Measurements from ENCODE around the gene PHACTR2. TPM values are rescaled to one million over a fixed set of nuclear protein-coding genes. Genes with fewer than 3 reads are reported as not detected.

Gene PHACTR2
- total RNA-seq, 5 donors from 2014 or later (not counting 1 experiment from before 2014, with no cell fraction given) = 31.9 to 50.3 (median 36.7) TPM

GRCh38 chr6:143740213-143740612, 62.4 kb downstream of the PHACTR2 start:
- H3K27ac Mint-ChIP-seq = no peak overlapping the region
- Histone ChIP-seq H3K4me1 (ENCODE audit: control insufficient read depth in 1 of 2, extremely low read depth in 1 of 2, insufficient read depth in 2 of 2, low read length in 2 of 2) (peaks cover 0 to 2% of the 10 kb centered on the region in 2 experiments), H3K27me3 (replicated peaks in 1 of 2; ENCODE audit: control insufficient read depth in 2 of 2, extremely low read depth in 1 of 2, insufficient read depth in 2 of 2, low read length in 1 of 2) (no peaks in the 10 kb centered on the region), H3K27ac (ENCODE audit: low read length) (no peak overlapping the region), H3K9me3 (no peaks in the 10 kb centered on the region), H3K36me3 (ENCODE audit: control insufficient read depth in 2 of 2, extremely low read depth in 1 of 2, insufficient read depth in 1 of 2, low read length in 1 of 2) (no peaks in the 10 kb centered on the region), H3K4me3 (ENCODE audit: control insufficient read depth in 1 of 2, extremely low read depth in 1 of 2, low read length in 1 of 2) (no peak overlapping the region)
- ChIA-PET POLR2A (no interaction called here), CTCF (no interaction called here)
- H3K9me3 Mint-ChIP-seq = no peaks in the 10 kb centered on the region
- DNase-seq = no peak
- ATAC-seq (replicated peaks in 1 of 4) = no peak
- peaks cover 9 to 17% (median 14%) of the 10 kb centered on the region in 3 donors for H3K4me1 Mint-ChIP-seq
- no peaks in the 10 kb centered on the region for H3K27me3 Mint-ChIP-seq
- peaks cover 15% of the 10 kb centered on the region for H3K36me3 Mint-ChIP-seq
- WGBS (ENCODE audit: insufficient coverage) = no CpG with 5 or more reads among the region's 2 CpGs
- no peak overlapping the region for H3K4me3 Mint-ChIP-seq

- H3K4me1 Mint-ChIP-seq = peaks cover 9 to 18% (median 17%) of the 10 kb centered on the region in 3 donors
- Histone ChIP-seq H3K36me3 (ENCODE audit: control insufficient read depth in 2 of 2, extremely low read depth in 1 of 2, insufficient read depth in 1 of 2, low read length in 1 of 2) (no peaks in the 10 kb centered on the region), H3K9me3 (no peaks in the 10 kb centered on the region), H3K27ac (ENCODE audit: low read length) (no peak overlapping the region), H3K4me3 (ENCODE audit: control insufficient read depth in 1 of 2, extremely low read depth in 1 of 2, low read length in 1 of 2) (no peak overlapping the region), H3K27me3 (replicated peaks in 1 of 2; ENCODE audit: control insufficient read depth in 2 of 2, extremely low read depth in 1 of 2, insufficient read depth in 2 of 2, low read length in 1 of 2) (no peaks in the 10 kb centered on the region), H3K4me1 (ENCODE audit: control insufficient read depth in 1 of 2, extremely low read depth in 1 of 2, insufficient read depth in 2 of 2, low read length in 2 of 2) (peaks cover 0 to 2% of the 10 kb centered on the region in 2 experiments)
- no peak for ATAC-seq (replicated peaks in 1 of 4)
- H3K36me3 Mint-ChIP-seq = peaks cover 15% of the 10 kb centered on the region
- DNase-seq = no peak
- ChIA-PET POLR2A (no interaction called here), CTCF (no interaction called here)
- no CpG with 5 or more reads among the region's 3 CpGs for whole genome bisulfite sequencing (ENCODE audit: insufficient coverage)
- no peaks in the 10 kb centered on the region for H3K9me3 Mint-ChIP-seq
- H3K27me3 Mint-ChIP-seq = no peaks in the 10 kb centered on the region
- no peak overlapping the region for H3K4me3 Mint-ChIP-seq
- H3K27ac Mint-ChIP-seq = no peak overlapping the region
These were observed 63.7 kb downstream of the PHACTR2 start for GRCh38 chr6:143741480-143741879.

GRCh38 chr6:143742070-143742954, 64.5 kb downstream of the PHACTR2 start:
- no peak overlapping the region for H3K4me3 Mint-ChIP-seq
- Histone ChIP-seq H3K27me3 (replicated peaks in 1 of 2; ENCODE audit: control insufficient read depth in 2 of 2, extremely low read depth in 1 of 2, insufficient read depth in 2 of 2, low read length in 1 of 2) (no peaks in the 10 kb centered on the region), H3K36me3 (ENCODE audit: control insufficient read depth in 2 of 2, extremely low read depth in 1 of 2, insufficient read depth in 1 of 2, low read length in 1 of 2) (no peaks in the 10 kb centered on the region), H3K4me1 (ENCODE audit: control insufficient read depth in 1 of 2, extremely low read depth in 1 of 2, insufficient read depth in 2 of 2, low read length in 2 of 2) (peaks cover 0 to 2% of the 10 kb centered on the region in 2 experiments), H3K4me3 (ENCODE audit: control insufficient read depth in 1 of 2, extremely low read depth in 1 of 2, low read length in 1 of 2) (no peak overlapping the region), H3K9me3 (no peaks in the 10 kb centered on the region), H3K27ac (ENCODE audit: low read length) (no peak overlapping the region)
- WGBS (ENCODE audit: insufficient coverage) = 90% methylated on average over 2 of the region's 6 CpGs
- DNase-seq = no peak
- ChIA-PET POLR2A (no interaction called here), CTCF (no interaction called here)
- peaks cover 15% of the 10 kb centered on the region for H3K36me3 Mint-ChIP-seq
- ATAC-seq (replicated peaks in 1 of 4) = no peak
- H3K4me1 Mint-ChIP-seq = peaks cover 9 to 20% (median 17%) of the 10 kb centered on the region in 3 donors
- H3K27me3 Mint-ChIP-seq = no peaks in the 10 kb centered on the region
- H3K9me3 Mint-ChIP-seq = no peaks in the 10 kb centered on the region
- no peak overlapping the region for H3K27ac Mint-ChIP-seq

- DNase-seq (no peak), ATAC-seq (replicated peaks in 1 of 4) (no peak)
- peaks cover 9 to 20% (median 17%) of the 10 kb centered on the region in 3 donors for H3K4me1 Mint-ChIP-seq
- ChIA-PET CTCF (no interaction called here), POLR2A (no interaction called here)
- peaks cover 15% of the 10 kb centered on the region for H3K36me3 Mint-ChIP-seq
- no peak overlapping the region for H3K27ac Mint-ChIP-seq
- H3K9me3 Mint-ChIP-seq = no peaks in the 10 kb centered on the region
- no peaks in the 10 kb centered on the region for H3K27me3 Mint-ChIP-seq
- no peak overlapping the region for H3K4me3 Mint-ChIP-seq
- no peak overlapping the region for H3K27ac ChIP-seq (ENCODE audit: low read length)
- no peaks in the 10 kb centered on the region for H3K27me3 ChIP-seq (replicated peaks in 1 of 2; ENCODE audit: control insufficient read depth in 2 of 2, extremely low read depth in 1 of 2, insufficient read depth in 2 of 2, low read length in 1 of 2)
- 85% methylated on average over 3 of the region's 3 CpGs for WGBS (ENCODE audit: insufficient coverage)
- no peaks in the 10 kb centered on the region for H3K36me3 ChIP-seq (ENCODE audit: control insufficient read depth in 2 of 2, extremely low read depth in 1 of 2, insufficient read depth in 1 of 2, low read length in 1 of 2)
- H3K9me3 ChIP-seq = no peaks in the 10 kb centered on the region
- no peak overlapping the region for H3K4me3 ChIP-seq (ENCODE audit: control insufficient read depth in 1 of 2, extremely low read depth in 1 of 2, low read length in 1 of 2)
- peaks cover 0 to 2% of the 10 kb centered on the region in 2 experiments for H3K4me1 ChIP-seq (ENCODE audit: control insufficient read depth in 1 of 2, extremely low read depth in 1 of 2, insufficient read depth in 2 of 2, low read length in 2 of 2)
These were observed 65.1 kb downstream of the PHACTR2 start for GRCh38 chr6:143742955-143743255.

- ATAC-seq (replicated peaks in 1 of 4) = no peak
- H3K27ac Mint-ChIP-seq = no peak overlapping the region
- WGBS (ENCODE audit: insufficient coverage) = 100% methylated on average over 7 of the region's 12 CpGs
These were observed 65.8 kb downstream of the PHACTR2 start for GRCh38 chr6:143743301-143744166.

GRCh38 chr6:143744551-143745165, 66.9 kb downstream of the PHACTR2 start:
- DNase-seq = no peak
- ChIA-PET CTCF (no interaction called here), POLR2A (no interaction called here)
- no peak for ATAC-seq (replicated peaks in 1 of 4)
- Mint-ChIP-seq H3K27me3 (no peaks in the 10 kb centered on the region), H3K27ac (no peak overlapping the region), H3K9me3 (no peaks in the 10 kb centered on the region), H3K4me1 (peaks cover 2 to 13% (median 9%) of the 10 kb centered on the region in 3 donors), H3K4me3 (no peak overlapping the region), H3K36me3 (peaks cover 21% of the 10 kb centered on the region)
- H3K4me3 ChIP-seq (ENCODE audit: control insufficient read depth in 1 of 2, extremely low read depth in 1 of 2, low read length in 1 of 2) = no peak overlapping the region
- no peaks in the 10 kb centered on the region for H3K27me3 ChIP-seq (replicated peaks in 1 of 2; ENCODE audit: control insufficient read depth in 2 of 2, extremely low read depth in 1 of 2, insufficient read depth in 2 of 2, low read length in 1 of 2)
- WGBS (ENCODE audit: insufficient coverage) = 100% methylated on average over 4 of the region's 8 CpGs
- H3K27ac ChIP-seq (ENCODE audit: low read length) = no peak overlapping the region
- H3K4me1 ChIP-seq (ENCODE audit: control insufficient read depth in 1 of 2, extremely low read depth in 1 of 2, insufficient read depth in 2 of 2, low read length in 2 of 2) = no peaks in the 10 kb centered on the region
- H3K36me3 ChIP-seq (ENCODE audit: control insufficient read depth in 2 of 2, extremely low read depth in 1 of 2, insufficient read depth in 1 of 2, low read length in 1 of 2) = no peaks in the 10 kb centered on the region
- H3K9me3 ChIP-seq = no peaks in the 10 kb centered on the region

More at GRCh38 chr6:143743301-143744166, 65.8 kb downstream of the PHACTR2 start:
- Mint-ChIP-seq H3K4me1 (peaks cover 9 to 20% (median 17%) of the 10 kb centered on the region in 3 donors), H3K4me3 (no peak overlapping the region), H3K9me3 (no peaks in the 10 kb centered on the region), H3K27me3 (no peaks in the 10 kb centered on the region), H3K36me3 (peaks cover 16% of the 10 kb centered on the region)
- ChIA-PET CTCF (interaction anchor here in 1 of 2 donors (0.5 kb wide), 1 partner anchor 260 kb away, joined by 4 read pairs; no protein-coding TSS in a partner anchor), POLR2A (no interaction called here)
- H3K27ac ChIP-seq (ENCODE audit: low read length) = no peak overlapping the region
- H3K36me3 ChIP-seq (ENCODE audit: control insufficient read depth in 2 of 2, extremely low read depth in 1 of 2, insufficient read depth in 1 of 2, low read length in 1 of 2) = no peaks in the 10 kb centered on the region
- no peaks in the 10 kb centered on the region for H3K27me3 ChIP-seq (replicated peaks in 1 of 2; ENCODE audit: control insufficient read depth in 2 of 2, extremely low read depth in 1 of 2, insufficient read depth in 2 of 2, low read length in 1 of 2)
- no peak for DNase-seq
- no peak overlapping the region for H3K4me3 ChIP-seq (ENCODE audit: control insufficient read depth in 1 of 2, extremely low read depth in 1 of 2, low read length in 1 of 2)
- H3K4me1 ChIP-seq (ENCODE audit: control insufficient read depth in 1 of 2, extremely low read depth in 1 of 2, insufficient read depth in 2 of 2, low read length in 2 of 2) = peaks cover 0 to 2% of the 10 kb centered on the region in 2 experiments
- H3K9me3 ChIP-seq = no peaks in the 10 kb centered on the region

All from T-cell (primary cell).